BJ (cell line): ENCODE measurements around the gene DLG2. TPM values are rescaled to one million over a fixed set of nuclear protein-coding genes. Genes with fewer than 3 reads are reported as not detected.

Source experiments
- CTCF ChIA-PET: fragments of 350-600 bp; formaldehyde crosslinking; extraction: SDS; loops from one replicate; lab custom pipeline; 2021; ENCODE audit warnings: antibody characterized with exemption, inconsistent platforms; lab: Yijun Ruan, JAX
- POLR2A ChIA-PET: fragments of 300-600 bp; sonication (Branson Sonifier 250); formaldehyde crosslinking; extraction: SDS; loops from one replicate; lab custom pipeline; 2021; ENCODE audit warnings: antibody characterized with exemption; lab: Charles Lee
- DNase-seq: peaks from one replicate; pipeline ENCODE4 v3.0.0-alpha.2; 2011; ENCODE audit warnings: low read depth
- H3K27me3 ChIP-seq: 2 replicates; pipeline ENCODE4 v1.6.0; 2011; ENCODE audit warnings: low read length; ENCODE audit not compliant: control insufficient read depth, insufficient read depth
- H3K36me3 ChIP-seq: 2 replicates; pipeline ENCODE4 v1.5.1; 2011; ENCODE audit warnings: low read length; ENCODE audit not compliant: control insufficient read depth, insufficient read depth
- H3K4me3 ChIP-seq: 2 replicates; pipeline ENCODE4 v1.5.1; 2011; ENCODE audit warnings: low read depth, mild to moderate bottlenecking, control low read depth, low read length
- CTCF ChIP-seq: IDR thresholded peaks from 2 replicates; pipeline ENCODE4 v1.5.1; 2011; ENCODE audit warnings: low read depth, mild to moderate bottlenecking, control low read depth, inconsistent platforms, low read length, moderate library complexity; ENCODE audit not compliant: insufficient read depth
- polyA plus RNA-seq: library from polyadenylated mRNA; depleted of rRNA; stranded (reverse); fragments of >200 nt; gene quantifications from 2 replicates; pipeline ENCODE4 v1.2.3, GENCODE V29; 2011

The DLG2 gene
- polyA plus RNA-seq, 1 experiment, result 0.28 TPM

GRCh38 chr11:84566671-84567070 lies 1060.5 kb downstream of the DLG2 start:
- Histone ChIP-seq H3K27me3 (no peaks in the 10 kb centered on the region), H3K4me3 (no peak overlapping the region), H3K36me3 (no peaks in the 10 kb centered on the region)
- ChIA-PET POLR2A (no interaction called here), CTCF (interaction anchor here (1.7 to 4.5 kb wide), 3 partner anchors 8 to 730 kb away, joined by 8 to 22 read pairs (median 10); no protein-coding TSS in a partner anchor)
- DNase-seq, result no peak
- no peak for TF ChIP-seq CTCF

DNA sequence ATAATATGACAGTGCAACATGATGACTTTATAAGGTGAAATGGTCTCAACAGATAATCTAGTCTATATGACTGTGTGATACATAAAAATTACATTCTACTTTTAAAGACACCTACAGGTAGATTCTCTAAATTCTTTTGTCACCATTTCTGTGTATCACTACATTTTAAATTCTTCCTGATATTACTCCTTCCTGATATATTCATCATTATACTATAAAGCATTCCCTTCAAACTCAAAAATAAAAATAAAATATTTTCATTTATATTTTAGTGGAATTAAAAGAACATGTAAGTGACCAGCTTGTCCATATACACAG lies 1062.3 kb downstream of the DLG2 start:
- POLR2A ChIA-PET, result no interaction called here
- no peaks in the 10 kb centered on the region for H3K36me3 ChIP-seq
- CTCF ChIA-PET, result interaction anchor here (0.5 to 4.5 kb wide), 10 partner anchors 9 to 767 kb away, joined by 3 to 24 read pairs (median 3); no protein-coding TSS in a partner anchor
- no peaks in the 10 kb centered on the region for H3K27me3 ChIP-seq
- no peak for DNase-seq
- TF ChIP-seq CTCF, result no peak
- H3K4me3 ChIP-seq, result no peak overlapping the region

GRCh38 chr11:84564180-84564866 lies 1062.8 kb downstream of the DLG2 start:
- ChIA-PET POLR2A (no interaction called here), CTCF (interaction anchor here (0.6 to 4.5 kb wide), 11 partner anchors 9 to 768 kb away, joined by 3 to 24 read pairs (median 3); no protein-coding TSS in a partner anchor)
- peak; percentile 4 for DNase-seq
- H3K4me3 ChIP-seq, result no peak overlapping the region
- no peaks in the 10 kb centered on the region for H3K27me3 ChIP-seq
- H3K36me3 ChIP-seq, result no peaks in the 10 kb centered on the region
- peak; percentile 83 for TF ChIP-seq CTCF

DNA sequence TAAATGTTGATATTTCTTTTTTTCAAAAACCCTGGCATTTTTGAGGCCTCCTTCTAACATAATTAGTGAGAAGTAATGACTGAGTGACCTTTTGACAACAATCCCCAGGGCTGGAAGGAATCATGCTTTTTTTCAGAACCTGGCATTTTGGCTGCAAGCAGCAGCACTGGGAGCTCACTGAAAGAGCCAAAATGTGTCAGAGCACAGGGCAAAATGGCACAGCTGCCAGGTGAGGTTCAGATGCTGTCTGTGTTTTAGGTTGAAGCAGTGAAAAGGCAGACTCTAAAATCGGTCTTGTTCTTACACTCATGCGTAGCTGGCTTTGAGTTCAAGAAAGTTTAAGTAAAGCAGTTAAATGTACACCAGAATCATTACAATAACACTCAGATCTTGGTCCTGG lies 1063.8 kb downstream of the DLG2 start:
- H3K4me3 ChIP-seq, result no peak overlapping the region
- TF ChIP-seq CTCF, result no peak
- ChIA-PET POLR2A (no interaction called here), CTCF (interaction anchor here (1.1 to 4.5 kb wide), 4 partner anchors 8 to 736 kb away, joined by 5 to 24 read pairs (median 14); no protein-coding TSS in a partner anchor)
- no peaks in the 10 kb centered on the region for H3K27me3 ChIP-seq
- DNase-seq, result no peak
- no peaks in the 10 kb centered on the region for H3K36me3 ChIP-seq

DNA sequence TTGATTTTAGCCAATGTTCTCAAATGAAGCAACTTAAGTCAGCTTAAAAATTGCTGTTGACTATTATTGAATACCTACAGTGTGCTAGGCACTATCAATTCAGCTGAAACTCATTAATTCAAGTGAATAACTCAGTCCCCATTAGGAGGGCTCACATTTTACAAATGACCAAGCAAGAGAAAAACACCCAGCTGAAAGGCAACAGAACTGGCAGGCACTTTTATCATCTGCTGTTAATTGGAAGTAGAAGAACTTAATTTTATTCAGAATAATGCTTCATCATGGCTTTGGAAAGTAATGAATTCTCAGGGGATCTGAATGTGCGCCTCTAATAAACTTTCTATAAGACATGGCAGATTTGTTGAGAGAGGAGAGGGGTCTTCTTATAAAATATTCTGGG lies 1066.9 kb downstream of the DLG2 start:
- Histone ChIP-seq H3K4me3 (no peak overlapping the region), H3K27me3 (no peaks in the 10 kb centered on the region), H3K36me3 (no peaks in the 10 kb centered on the region)
- ChIA-PET POLR2A (no interaction called here), CTCF (interaction anchor here (0.9 to 2.7 kb wide), 2 partner anchors 716 to 724 kb away, joined by 3 to 14 read pairs; no protein-coding TSS in a partner anchor)
- no peak for TF ChIP-seq CTCF
- no peak for DNase-seq
